GM12891 (cell line): ENCODE results near the gene SERTAD3.

ENCODE experiments used
- POLR2A ChIP-seq: IDR thresholded peaks from 2 replicates; pipeline ENCODE4 v1.6.1; 2011; ENCODE audit warnings: low read depth, low read length, control low read depth
- POLR2AphosphoS5 ChIP-seq: IDR thresholded peaks from 2 replicates; pipeline ENCODE4 v1.6.1; 2011; ENCODE audit warnings: low read depth, low read length, control low read depth
- SPI1 ChIP-seq: IDR thresholded peaks from 2 replicates; pipeline ENCODE4 v1.6.1; 2011; ENCODE audit warnings: low read depth, low read length, control low read depth
- TAF1 ChIP-seq: IDR thresholded peaks from 2 replicates; pipeline ENCODE4 v1.6.1; 2011; ENCODE audit warnings: low read depth, low read length, control low read depth

DNA sequence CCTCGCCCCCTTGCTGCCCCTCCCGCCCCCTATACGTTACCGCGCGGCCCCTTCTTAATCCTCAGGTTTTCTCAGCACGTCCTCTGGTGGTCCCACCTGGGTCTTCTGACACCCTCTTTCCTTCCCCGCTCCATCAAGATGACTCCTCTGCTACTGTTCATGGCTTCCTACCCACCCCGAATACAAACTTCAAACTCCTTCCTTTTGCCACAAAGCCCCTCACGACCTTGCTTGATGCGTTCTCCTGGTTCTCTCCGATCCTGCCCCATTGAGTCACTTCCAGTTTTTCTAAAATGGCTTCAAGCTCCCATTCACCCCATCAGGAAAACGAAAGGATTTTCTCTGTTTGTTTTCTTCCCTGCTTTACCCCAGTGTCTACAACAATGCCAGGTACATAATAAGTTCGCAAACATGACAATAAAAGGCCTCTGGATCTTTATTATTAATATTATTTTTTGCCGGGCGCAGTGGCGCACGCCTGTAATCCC, 734 bp upstream of the SERTAD3 start:
- no peak for TF ChIP-seq POLR2AphosphoS5
- TF ChIP-seq POLR2A = no peak
- no peak for TF ChIP-seq SPI1
- TF ChIP-seq TAF1 = no peak
